A549 (cell line): ENCODE measurements around the gene ZDHHC3. TPM values are rescaled to one million over a fixed set of nuclear protein-coding genes. Genes with fewer than 3 reads are reported as not detected.

Source experiments
- ATAC-seq, 2 experiments: fragments of 200-7000 bp in 1 of 2; fragments of >200 bp in 1 of 2; cut with Nextera tagmentation in 1 of 2; cut with Tn5 transposase in 1 of 2; 3 replicates each; pipeline versions ENCODE4 v1.8.0 to v1.9.1; 2018 to 2020; ENCODE audit warnings: mild to moderate bottlenecking in 1 of 2, moderate library complexity in 1 of 2
- CTCF ChIA-PET: fragments of 300-600 bp; sonication (Branson Sonifier 250); formaldehyde crosslinking; extraction: SDS; loops from one replicate; lab custom pipeline; 2021; ENCODE audit warnings: antibody characterized with exemption, inconsistent platforms; lab: Yijun Ruan, JAX
- POLR2A ChIA-PET: fragments of 350-600 bp; formaldehyde crosslinking; extraction: SDS; loops from one replicate; lab custom pipeline; 2021; ENCODE audit warnings: antibody characterized with exemption, inconsistent platforms; lab: Yijun Ruan, JAX
- DNase-seq, 2 experiments: peaks; one replicate each; pipeline versions ENCODE4 v3.0.0 to v3.0.0-alpha.2; 2011 to 2016; ENCODE audit warnings: low read depth in 1 of 2, low spot score in 1 of 2
- FAIRE-seq: peaks from 2 replicates; lab custom pipeline; 2011; peaks lifted over from hg19 to GRCh38; lab: Jason Lieb, UNC
- H3K27ac ChIP-seq, 2 experiments: fragments of >200 bp; sonication (Bioruptor Twin); formaldehyde crosslinking; 3 replicates each; pipeline ENCODE4 v1.5.1; 2016 to 2017
- H3K4me1 ChIP-seq: fragments of >200 bp; sonication (Bioruptor Twin); formaldehyde crosslinking; 3 replicates; pipeline ENCODE4 v1.6.1; 2016
- H3K4me2 ChIP-seq: fragments of >200 bp; sonication (Bioruptor Twin); formaldehyde crosslinking; 3 replicates; pipeline ENCODE4 v1.6.1; 2016
- H3K4me3 ChIP-seq: fragments of >200 bp; sonication (Bioruptor Twin); formaldehyde crosslinking; 3 replicates; pipeline ENCODE4 v1.5.1; 2016
- H3K9me3 ChIP-seq: fragments of >200 bp; sonication (Bioruptor Twin); formaldehyde crosslinking; 3 replicates; pipeline ENCODE4 v1.6.1; 2016
- ATOH8 ChIP-seq: fragments of 250-450 bp; sonication (Bioruptor Pico); IDR thresholded peaks from 2 replicates; pipeline ENCODE4 v1.5.0; 2020; ENCODE audit warnings: low read depth, mild to moderate bottlenecking, moderate library complexity
- BHLHE40 ChIP-seq: IDR thresholded peaks from 2 replicates; pipeline ENCODE4 v1.6.1; 2012; ENCODE audit warnings: low read depth, low read length, inconsistent platforms
- CBX2 ChIP-seq: fragments of 200-600 bp; sonication (generic); IDR thresholded peaks from 2 replicates; pipeline ENCODE4 v1.6.1; 2016; ENCODE audit warnings: low read depth, mild to moderate bottlenecking, borderline replicate concordance
- CHD4 ChIP-seq: fragments of 200-600 bp; sonication (generic); IDR thresholded peaks from 2 replicates; pipeline ENCODE4 v1.6.1; 2016; ENCODE audit warnings: antibody characterized with exemption, mild to moderate bottlenecking, borderline replicate concordance
- CTCF ChIP-seq: fragments of >200 bp; sonication (Bioruptor Twin); formaldehyde crosslinking; IDR thresholded peaks from 3 replicates; pipeline ENCODE4 v1.5.1; 2016
- ELK1 ChIP-seq: fragments of 150-350 bp; IDR thresholded peaks from 2 replicates; pipeline ENCODE4 v1.6.1; 2014; ENCODE audit warnings: low read depth, mild to moderate bottlenecking, low read length
- FOSB ChIP-seq: fragments of 250-450 bp; sonication (Bioruptor Pico); IDR thresholded peaks from 2 replicates; pipeline ENCODE4 v1.5.0; 2020; ENCODE audit warnings: mild to moderate bottlenecking, moderate library complexity
- HMGXB4 ChIP-seq: fragments of 250-450 bp; sonication (Bioruptor Pico); IDR thresholded peaks from 2 replicates; pipeline ENCODE4 v1.5.0; 2021; ENCODE audit warnings: mild to moderate bottlenecking, moderate library complexity, borderline replicate concordance
- HOXB5 ChIP-seq: fragments of 250-450 bp; sonication (Bioruptor Pico); IDR thresholded peaks from 2 replicates; pipeline ENCODE4 v1.5.0; 2020; ENCODE audit warnings: mild to moderate bottlenecking, moderate library complexity
- JUNB ChIP-seq: fragments of >200 bp; sonication (Bioruptor Twin); formaldehyde crosslinking; IDR thresholded peaks from 2 replicates; pipeline ENCODE4 v1.6.1; 2016
- KDM1A ChIP-seq: fragments of 200-600 bp; sonication (generic); IDR thresholded peaks from 2 replicates; pipeline ENCODE4 v1.6.1; 2016; ENCODE audit warnings: low read depth, mild to moderate bottlenecking
- MAFK ChIP-seq: fragments of 450-650 bp; IDR thresholded peaks from 2 replicates; pipeline ENCODE4 v1.6.1; 2014; ENCODE audit not compliant: partially characterized antibody
- NR3C1 ChIP-seq: fragments of >200 bp; sonication (Bioruptor Twin); formaldehyde crosslinking; IDR thresholded peaks from 3 replicates; pipeline ENCODE4 v1.6.1; 2017
- PBX3 ChIP-seq: IDR thresholded peaks from 2 replicates; pipeline ENCODE4 v1.6.1; 2012
- POLR2A ChIP-seq: IDR thresholded peaks from 2 replicates; pipeline ENCODE4 v1.6.1; 2012; ENCODE audit warnings: mild to moderate bottlenecking, low read length
- POLR2AphosphoS2 ChIP-seq: conservative IDR thresholded peaks from 2 replicates; pipeline ENCODE4 v1.6.1; 2012; ENCODE audit warnings: low read length, improper control_type of control experiment, inconsistent platforms
- REST ChIP-seq: fragments of 200-600 bp; sonication (generic); IDR thresholded peaks from 2 replicates; pipeline ENCODE4 v1.6.1; 2016; ENCODE audit warnings: antibody characterized with exemption, mild to moderate bottlenecking, moderate library complexity
- RNF2 ChIP-seq: fragments of 200-600 bp; sonication (generic); IDR thresholded peaks from 2 replicates; pipeline ENCODE4 v1.6.1; 2016; ENCODE audit warnings: low read depth, mild to moderate bottlenecking, antibody characterized with exemption, moderate library complexity, borderline replicate concordance
- SREBF2 ChIP-seq: fragments of 450-650 bp; IDR thresholded peaks from 2 replicates; pipeline ENCODE4 v1.6.1; 2014; ENCODE audit warnings: mild to moderate bottlenecking, moderate library complexity
- WGBS: methylation state at CpG from one replicate; pipeline ENCODE4 v1.1.6; 2017; ENCODE audit errors: missing lambda C conversion rate; 5-methylcytosine and 5-hydroxymethylcytosine counted together
- polyA plus RNA-seq, 4 experiments: library from polyadenylated mRNA; depleted of rRNA in 3 of 4; stranded (reverse); fragments of >200 nt; fragmentation: RNase III in 1 of 4; extraction: RNeasy Plus Mini Kit Qiagen cat#74134 plus additional on column Dnase treatment in 1 of 4; gene quantifications; 2 replicates in 3 of 4; 3 replicates in 1 of 4; pipeline ENCODE4 v1.2.3, GENCODE V29; 2011 to 2017

ZDHHC3 gene
- polyA plus RNA-seq, 2 of the 4 experiments (the other 2 are of a cell fraction), result 28.7 to 57.7 TPM

GRCh38 chr3:45009868-45010267, 33.9 kb upstream of the ZDHHC3 start:
- FAIRE-seq (no peak), DNase-seq (no peak), ATAC-seq (no peak)
- POLR2A ChIA-PET, result no interaction called here
- CTCF ChIA-PET, result interaction anchor here (0.6 kb wide), 1 partner anchor 22 kb away, joined by 3 read pairs; no protein-coding TSS in a partner anchor
- TF ChIP-seq FOSB (CRISPR knock-in tag), result no peak
- no peak for TF ChIP-seq RNF2
- no peak for TF ChIP-seq ATOH8 (CRISPR knock-in tag)
- H3K4me3 ChIP-seq, result no peak overlapping the region
- no peak overlapping the region for H3K4me2 ChIP-seq
- WGBS, result 100% methylated on average over 1 of the region's 1 CpG
- no peak overlapping the region for H3K27ac ChIP-seq
- H3K9me3 ChIP-seq, result no peaks in the 10 kb centered on the region
- H3K4me1 ChIP-seq, result no peaks in the 10 kb centered on the region

- no peak overlapping the region for H3K27ac ChIP-seq
- no peak for ATAC-seq
- no peak for TF ChIP-seq SREBF2
- TF ChIP-seq ELK1, result no peak
- TF ChIP-seq CHD4, result no peak
- TF ChIP-seq HOXB5 (CRISPR knock-in tag), result no peak
- no peak for TF ChIP-seq BHLHE40
- no peak for TF ChIP-seq CBX2
- no peak for TF ChIP-seq RNF2
- TF ChIP-seq NR3C1, result no peak
- no peak for TF ChIP-seq MAFK
- no peak for TF ChIP-seq POLR2AphosphoS2
- TF ChIP-seq KDM1A, result no peak
- TF ChIP-seq POLR2A, result no peak
- TF ChIP-seq HMGXB4, result no peak
- TF ChIP-seq REST, result no peak
- no peak for TF ChIP-seq JUNB
- no peak for TF ChIP-seq CTCF
- no peak for TF ChIP-seq PBX3
- H3K4me3 ChIP-seq, result no peak overlapping the region
- CTCF ChIA-PET, result interaction anchor here (1.2 kb wide), 1 partner anchor 203 kb away, joined by 3 read pairs; no protein-coding TSS in a partner anchor
- no peak for FAIRE-seq
- WGBS, result 100% methylated on average over 1 of the region's 1 CpG
- DNase-seq, result no peak
- no peak overlapping the region for H3K4me2 ChIP-seq
- H3K4me1 ChIP-seq, result no peaks in the 10 kb centered on the region
- no peaks in the 10 kb centered on the region for H3K9me3 ChIP-seq
- POLR2A ChIA-PET, result no interaction called here
Observed at GRCh38 chr3:45008117-45008516, 32.1 kb upstream of the ZDHHC3 start.
